ENCODE results near the gene UQCC5.

UQCC5 gene, protein sequence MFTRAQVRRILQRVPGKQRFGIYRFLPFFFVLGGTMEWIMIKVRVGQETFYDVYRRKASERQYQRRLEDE

DNA sequence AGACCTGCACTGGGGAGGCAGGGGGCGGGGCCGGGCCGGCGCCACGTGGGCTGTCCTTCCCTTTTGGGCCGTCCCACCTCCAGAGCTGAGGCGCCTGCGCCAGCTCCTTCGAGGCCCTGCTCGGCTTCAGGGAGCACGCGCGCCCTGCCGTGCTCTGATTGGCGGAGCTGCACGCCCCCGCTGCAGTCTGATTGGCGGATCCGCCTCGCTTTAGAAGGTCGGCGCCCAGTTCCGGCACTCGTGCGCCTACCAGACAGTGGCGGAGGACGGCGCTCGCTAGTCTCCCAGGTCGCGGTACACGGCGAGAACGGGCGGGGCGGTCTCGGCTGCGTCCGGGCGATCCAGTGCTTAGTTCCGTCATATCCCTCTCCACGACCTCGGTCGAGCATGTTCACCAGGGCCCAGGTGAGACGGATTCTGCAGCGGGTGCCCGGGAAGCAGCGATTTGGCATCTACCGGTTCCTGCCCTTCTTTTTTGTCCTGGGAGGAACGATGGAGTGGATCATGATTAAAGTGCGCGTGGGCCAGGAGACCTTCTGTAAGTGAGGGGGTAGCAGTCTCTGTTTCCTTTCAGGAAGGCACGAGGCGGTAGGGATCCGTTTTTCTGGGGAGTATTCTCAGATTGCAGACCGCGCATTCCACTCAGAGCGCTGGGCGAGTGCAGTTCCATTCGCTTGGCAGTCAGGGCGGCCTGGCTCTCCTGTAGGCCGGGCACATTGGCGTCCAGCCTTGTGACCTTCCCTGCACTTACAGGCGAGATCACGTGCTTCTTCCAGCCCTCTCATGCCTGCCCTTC is at the start of gene UQCC5:
Gene UQCC5 (plus strand): TSS at position 237 of the 796 bp plus-strand sequence. CDS start 151 bp downstream, at position 388.
- DNase-seq (ENCODE audit: low spot score): peak; percentile 95

DNA sequence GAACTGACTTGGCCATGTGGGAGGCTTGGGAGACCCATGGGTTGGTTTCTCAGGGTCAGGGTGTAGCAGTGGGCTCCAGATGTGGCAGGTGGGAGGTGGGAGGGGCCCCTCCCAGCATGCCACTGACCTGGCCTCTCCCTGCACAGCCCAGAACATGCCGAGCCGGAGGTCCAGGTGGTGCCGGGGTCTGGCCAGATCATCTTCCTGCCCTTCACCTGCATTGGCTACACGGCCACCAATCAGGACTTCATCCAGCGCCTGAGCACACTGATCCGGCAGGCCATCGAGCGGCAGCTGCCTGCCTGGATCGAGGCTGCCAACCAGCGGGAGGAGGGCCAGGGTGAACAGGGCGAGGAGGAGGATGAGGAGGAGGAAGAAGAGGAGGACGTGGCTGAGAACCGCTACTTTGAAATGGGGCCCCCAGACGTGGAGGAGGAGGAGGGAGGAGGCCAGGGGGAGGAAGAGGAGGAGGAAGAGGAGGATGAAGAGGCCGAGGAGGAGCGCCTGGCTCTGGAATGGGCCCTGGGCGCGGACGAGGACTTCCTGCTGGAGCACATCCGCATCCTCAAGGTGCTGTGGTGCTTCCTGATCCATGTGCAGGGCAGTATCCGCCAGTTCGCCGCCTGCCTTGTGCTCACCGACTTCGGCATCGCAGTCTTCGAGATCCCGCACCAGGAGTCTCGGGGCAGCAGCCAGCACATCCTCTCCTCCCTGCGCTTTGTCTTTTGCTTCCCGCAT is 49.2 kb upstream of the UQCC5 start:
- DNase-seq (ENCODE audit: low spot score): no peak

DNA sequence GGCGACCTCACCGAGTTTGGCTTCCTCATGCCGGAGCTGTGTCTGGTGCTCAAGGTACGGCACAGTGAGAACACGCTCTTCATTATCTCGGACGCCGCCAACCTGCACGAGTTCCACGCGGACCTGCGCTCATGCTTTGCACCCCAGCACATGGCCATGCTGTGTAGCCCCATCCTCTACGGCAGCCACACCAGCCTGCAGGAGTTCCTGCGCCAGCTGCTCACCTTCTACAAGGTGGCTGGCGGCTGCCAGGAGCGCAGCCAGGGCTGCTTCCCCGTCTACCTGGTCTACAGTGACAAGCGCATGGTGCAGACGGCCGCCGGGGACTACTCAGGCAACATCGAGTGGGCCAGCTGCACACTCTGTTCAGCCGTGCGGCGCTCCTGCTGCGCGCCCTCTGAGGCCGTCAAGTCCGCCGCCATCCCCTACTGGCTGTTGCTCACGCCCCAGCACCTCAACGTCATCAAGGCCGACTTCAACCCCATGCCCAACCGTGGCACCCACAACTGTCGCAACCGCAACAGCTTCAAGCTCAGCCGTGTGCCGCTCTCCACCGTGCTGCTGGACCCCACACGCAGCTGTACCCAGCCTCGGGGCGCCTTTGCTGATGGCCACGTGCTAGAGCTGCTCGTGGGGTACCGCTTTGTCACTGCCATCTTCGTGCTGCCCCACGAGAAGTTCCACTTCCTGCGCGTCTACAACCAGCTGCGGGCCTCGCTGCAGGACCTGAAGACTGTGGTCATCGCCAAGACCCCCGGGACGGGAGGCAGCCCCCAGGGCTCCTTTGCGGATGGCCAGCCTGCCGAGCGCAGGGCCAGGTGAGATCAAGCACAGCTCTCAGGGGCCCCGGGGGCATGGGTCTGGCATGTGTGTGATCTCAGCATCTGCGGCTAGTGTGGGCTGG is 48.4 kb upstream of the UQCC5 start:
- no peak for DNase-seq (ENCODE audit: low spot score)

DNA sequence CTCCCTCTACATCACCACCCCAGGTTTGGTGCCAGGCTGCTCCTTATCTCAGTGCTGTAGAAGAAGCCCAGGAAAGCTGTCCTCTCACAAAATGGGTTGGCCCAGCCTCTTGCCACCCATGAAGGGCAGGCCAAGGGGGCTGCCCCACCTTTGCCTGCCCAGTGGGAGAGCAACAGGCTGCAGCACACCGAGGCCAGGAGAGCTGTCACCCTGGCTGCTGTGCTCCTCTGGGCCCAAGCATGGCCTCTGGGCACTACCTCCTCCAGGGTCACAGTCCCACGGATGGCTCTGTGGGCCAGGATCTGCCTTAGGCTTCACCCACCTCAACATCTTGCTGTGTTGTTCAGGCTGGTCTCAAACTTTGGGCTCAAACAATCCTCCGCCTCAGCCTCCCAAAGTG is 47.7 kb upstream of the UQCC5 start:
- DNase-seq (ENCODE audit: low spot score): no peak

DNA sequence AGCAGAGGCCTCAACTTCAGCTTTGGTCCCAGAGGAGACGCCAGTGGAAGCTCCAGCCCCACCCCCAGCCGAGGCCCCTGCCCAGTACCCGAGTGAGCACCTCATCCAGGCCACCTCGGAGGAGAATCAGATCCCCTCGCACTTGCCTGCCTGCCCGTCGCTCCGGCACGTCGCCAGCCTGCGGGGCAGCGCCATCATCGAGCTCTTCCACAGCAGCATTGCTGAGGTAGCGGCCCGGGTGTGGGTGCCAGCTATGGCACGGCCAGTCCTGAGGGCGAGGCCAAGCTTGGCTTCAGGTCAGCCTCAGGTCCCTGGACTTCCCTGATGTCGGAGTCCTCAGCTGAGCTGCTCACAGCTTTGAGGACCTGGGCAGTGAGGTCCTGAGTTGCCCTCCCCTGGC is 47.0 kb upstream of the UQCC5 start:
- no peak for DNase-seq (ENCODE audit: low spot score)

DNA sequence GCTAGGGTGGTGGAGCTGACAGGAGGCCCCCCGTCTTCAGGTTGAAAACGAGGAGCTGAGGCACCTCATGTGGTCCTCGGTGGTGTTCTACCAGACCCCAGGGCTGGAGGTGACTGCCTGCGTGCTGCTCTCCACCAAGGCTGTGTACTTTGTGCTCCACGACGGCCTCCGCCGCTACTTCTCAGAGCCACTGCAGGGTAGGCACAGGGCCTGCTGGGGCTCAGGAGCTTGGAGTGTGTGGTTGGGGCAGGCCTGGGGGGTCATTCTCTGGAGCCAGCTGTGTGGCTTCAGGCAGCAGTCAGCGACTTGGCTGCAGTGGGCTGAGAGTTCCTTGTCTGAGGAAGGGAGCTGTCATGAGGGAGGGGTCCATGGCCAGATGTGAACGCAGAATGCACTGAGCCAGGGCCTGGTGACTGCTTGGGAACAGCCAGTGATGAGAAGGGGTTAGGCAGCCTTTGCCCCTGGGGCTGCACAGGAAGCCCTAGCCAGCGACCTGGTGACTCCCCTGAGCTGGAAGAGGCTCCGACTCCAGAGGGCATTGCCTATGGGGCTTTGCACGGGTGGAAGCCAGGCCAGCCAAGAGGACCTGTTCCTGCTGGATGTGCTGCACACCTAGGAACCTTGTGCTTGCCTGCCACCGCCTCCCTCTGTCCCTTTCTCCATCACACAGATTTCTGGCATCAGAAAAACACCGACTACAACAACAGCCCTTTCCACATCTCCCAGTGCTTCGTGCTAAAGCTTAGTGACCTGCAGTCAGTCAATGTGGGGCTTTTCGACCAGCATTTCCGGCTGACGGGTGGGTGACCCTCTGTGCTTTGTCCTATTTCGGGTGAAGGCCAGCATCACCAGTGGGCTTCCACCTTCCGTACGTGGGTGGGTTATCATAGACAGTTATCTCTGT is 46.1 kb upstream of the UQCC5 start:
- DNase-seq (ENCODE audit: low spot score): no peak

DNA sequence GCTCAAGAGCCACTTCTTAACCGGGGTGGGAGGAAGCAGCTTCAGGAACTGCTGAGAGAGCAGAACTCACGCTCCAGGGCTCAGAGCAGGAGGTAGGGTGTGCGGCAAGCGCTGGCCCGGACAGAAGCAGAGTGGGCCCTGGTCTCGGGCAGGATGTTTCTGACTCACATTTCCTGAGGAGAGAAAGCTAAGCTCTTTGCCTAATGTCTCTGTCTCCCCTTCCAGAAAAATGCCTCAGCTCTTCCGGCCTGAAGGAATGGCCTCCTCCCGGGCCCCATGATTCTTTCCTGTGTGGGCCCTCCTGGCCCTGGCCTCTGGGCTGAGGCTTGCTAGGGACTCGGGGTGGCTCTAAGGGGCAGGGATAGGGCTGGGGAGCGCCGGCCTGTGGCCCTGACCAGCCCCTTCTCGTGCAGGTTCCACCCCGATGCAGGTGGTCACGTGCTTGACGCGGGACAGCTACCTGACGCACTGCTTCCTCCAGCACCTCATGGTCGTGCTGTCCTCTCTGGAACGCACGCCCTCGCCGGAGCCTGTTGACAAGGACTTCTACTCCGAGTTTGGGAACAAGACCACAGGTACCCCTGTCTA is 45.4 kb upstream of the UQCC5 start:
- DNase-seq (ENCODE audit: low spot score): no peak

DNA sequence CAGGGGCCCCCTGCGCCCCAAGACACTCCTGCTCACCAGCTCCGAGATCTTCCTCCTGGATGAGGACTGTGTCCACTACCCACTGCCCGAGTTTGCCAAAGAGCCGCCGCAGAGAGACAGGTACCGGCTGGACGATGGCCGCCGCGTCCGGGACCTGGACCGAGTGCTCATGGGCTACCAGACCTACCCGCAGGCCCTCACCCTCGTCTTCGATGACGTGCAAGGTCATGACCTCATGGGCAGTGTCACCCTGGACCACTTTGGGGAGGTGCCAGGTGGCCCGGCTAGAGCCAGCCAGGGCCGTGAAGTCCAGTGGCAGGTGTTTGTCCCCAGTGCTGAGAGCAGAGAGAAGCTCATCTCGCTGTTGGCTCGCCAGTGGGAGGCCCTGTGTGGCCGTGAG is 44.3 kb upstream of the UQCC5 start:
- DNase-seq (ENCODE audit: low spot score): no peak

DNA sequence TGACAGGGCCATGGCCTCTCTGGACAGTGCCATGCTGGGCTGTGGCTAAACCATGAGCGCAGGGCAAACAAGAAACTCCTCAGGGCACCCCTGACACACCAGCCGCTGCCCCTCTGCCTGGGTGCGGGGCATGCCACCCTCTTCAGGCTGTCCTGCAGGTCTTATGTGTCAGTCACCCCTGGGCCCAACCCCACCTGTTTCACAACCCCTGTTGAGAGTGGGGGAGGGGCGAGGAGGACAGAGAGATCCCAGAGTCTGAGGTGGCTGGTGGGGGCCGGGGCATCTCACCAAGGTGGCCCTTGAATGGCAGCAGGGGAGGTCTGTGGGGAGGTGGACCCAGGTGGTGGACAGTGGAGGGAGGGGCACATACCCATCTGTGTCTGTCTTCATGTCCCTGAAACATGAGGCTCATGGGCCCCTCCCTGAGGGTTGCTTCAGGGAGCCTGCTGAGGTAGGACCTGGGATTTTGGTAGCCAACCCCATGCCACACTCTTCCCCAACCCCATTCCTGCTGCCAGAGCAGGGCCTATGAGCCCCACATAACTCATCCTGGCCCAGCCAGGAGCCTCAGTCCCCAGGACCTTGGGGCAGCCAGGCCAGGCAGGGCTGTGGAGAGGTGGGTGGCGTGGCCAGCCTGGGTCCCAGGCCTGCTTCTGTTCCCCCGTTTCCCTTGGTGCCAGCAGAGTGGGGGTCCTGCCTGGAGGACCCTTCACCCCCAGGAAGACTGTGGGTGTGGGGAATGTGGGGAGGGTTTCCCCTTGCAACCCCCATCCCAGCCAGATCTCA is 43.0 kb upstream of the UQCC5 start:
- DNase-seq (ENCODE audit: low spot score): no peak

DNA sequence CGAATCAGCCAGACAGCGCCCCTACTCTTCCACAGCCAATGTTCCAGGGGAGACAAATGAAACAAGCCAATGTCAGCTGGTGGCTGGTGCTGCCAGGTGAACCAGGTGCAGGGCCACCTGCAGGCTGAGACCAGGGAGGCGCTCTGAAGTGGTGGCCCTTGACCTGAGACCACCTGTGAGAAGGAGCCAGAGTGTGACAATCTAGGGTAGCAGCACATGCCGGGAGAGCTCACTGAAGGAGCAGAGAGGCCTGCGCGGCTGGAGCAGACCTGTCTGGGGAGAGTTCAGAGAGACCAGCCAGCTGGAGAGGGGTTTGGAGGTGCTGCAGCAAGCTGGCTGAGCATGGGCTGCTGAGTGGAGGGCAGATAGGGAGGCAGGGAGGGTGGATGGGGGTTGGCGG is 42.0 kb upstream of the UQCC5 start:
- no peak for DNase-seq (ENCODE audit: low spot score)

DNA sequence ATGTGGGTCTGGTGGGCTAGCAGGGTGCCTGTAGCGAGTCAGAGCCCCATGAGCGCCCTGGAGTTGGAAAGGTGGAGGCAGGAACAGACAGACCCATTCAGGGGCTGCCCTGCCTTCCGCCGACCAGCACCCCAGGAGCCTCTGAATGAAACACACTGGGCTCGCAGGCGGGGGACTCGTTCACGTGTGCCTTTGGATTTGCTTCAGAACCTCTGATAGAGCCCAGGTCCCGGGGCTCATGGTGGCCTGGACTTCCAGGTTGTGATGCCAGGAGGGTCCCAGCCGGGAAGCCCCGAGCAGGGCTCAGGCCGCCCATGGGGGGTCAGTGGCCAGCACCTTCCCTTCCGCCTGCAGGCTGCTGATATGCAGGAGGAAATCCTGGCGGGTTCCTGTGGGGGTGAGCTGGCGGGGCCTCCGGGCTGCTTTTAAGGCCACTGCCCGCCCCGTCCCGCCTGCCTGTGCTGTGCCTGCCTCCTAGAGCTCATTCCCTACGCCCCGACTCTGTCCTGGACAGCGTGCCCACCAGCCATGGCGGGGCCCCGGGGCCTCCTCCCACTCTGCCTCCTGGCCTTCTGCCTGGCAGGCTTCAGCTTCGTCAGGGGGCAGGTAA is 41.4 kb upstream of the UQCC5 start, which contains the start of gene STAB1:
Gene STAB1 (plus strand): TSS at position 453 of the 610 bp plus-strand sequence. CDS start 76 bp downstream, at position 529.
- DNase-seq (ENCODE audit: low spot score): no peak

DNA sequence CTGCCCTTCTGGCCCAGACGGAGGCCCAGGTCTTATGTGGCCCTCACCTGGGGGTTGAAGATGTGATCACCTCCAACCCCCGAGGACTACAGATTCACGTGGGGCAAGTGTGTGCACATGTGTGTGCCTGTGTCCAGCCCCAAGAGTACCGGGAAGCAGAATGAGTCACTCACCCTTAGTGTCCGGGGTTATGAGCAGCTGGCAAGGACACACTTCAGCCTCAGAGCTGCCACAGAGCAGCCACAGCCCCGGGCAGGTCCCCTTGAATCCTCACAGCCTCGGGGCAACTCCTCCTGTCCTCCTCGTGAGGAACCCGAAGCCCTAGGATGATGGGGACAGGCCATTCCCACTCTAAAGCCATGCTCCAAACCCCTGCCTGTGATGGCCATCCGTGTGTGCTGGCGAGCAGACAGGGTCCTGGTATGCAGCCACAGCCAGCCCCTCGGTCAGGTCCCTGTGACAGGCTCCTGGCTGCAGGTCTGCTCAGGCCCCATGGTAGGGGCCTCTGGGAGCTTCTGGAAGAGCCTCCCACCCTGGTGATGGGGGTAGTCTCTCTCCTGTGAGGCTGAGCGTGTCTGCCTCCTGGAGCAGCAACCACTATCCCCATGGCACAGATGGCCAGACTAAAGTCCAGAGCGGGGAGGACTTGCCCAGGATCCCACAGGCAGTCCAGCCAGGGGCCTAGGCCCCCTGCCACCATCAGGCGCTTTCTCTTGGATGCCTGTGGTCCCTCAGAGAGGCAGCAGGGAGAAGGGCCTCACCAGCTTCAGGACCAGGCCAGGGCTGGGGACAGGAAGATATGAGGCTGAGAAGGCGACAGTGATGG is 40.4 kb upstream of the UQCC5 start:
- DNase-seq (ENCODE audit: low spot score): no peak

DNA sequence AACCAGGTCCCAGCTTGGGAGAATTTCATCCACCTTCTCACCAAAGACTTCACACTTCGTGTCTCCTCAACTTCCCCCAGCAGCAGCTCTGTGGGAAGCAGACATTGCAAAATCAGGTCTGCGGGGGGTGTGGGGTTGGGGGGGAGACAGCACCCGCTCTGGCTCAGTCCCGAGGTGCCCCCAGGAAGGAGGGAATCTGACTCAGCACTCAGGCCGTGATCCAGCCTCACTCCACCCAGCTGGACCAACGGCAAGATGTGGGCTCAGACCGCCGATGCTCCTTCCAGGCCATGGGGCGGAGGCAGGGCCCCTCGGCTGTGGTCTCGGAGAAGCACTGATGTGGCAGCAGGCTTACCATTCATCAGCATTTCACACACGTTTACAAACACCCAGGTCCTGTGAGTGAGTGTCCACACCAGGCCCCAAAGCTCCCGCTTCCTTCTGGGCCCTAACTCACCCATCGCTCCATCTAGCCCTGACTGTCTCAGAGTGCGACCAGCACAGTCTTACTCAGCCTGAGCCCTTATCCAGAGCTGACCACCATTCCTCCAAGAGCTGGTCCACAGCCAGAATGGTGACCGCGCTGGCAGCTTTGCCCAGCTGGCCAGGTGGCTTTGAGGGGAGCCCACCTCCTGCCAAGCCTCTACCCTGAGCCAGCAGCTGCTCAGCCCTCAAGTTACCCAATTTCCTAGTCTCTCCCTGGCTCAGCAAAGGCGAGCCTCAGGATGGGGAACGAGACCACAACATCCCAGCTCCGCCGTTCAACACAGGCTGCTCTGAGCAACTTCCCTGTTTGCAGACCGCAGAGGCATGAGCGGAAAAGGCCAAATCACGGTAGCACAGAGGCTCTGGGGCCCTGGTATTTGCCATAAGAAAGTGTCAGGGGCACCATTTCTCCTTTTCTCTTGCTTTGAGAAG is 38.0 kb upstream of the UQCC5 start:
- DNase-seq (ENCODE audit: low spot score): no peak

DNA sequence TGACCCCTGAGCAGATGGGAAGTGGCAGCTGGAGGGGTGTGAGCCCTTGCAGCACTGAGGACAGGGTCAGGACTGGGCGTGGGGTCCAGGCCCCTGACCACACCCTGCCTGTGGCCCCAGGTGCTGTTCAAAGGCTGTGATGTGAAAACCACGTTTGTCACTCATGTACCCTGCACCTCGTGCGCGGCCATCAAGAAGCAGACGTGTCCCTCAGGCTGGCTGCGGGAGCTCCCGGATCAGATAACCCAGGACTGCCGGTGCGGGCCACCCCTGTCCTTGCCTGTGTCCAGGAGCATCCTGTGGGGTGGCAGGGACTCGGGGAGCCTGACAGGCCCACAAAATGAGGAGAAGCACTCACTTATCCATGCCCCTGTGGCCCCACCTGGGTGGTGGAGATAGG is 35.4 kb upstream of the UQCC5 start:
- no peak for DNase-seq (ENCODE audit: low spot score)

DNA sequence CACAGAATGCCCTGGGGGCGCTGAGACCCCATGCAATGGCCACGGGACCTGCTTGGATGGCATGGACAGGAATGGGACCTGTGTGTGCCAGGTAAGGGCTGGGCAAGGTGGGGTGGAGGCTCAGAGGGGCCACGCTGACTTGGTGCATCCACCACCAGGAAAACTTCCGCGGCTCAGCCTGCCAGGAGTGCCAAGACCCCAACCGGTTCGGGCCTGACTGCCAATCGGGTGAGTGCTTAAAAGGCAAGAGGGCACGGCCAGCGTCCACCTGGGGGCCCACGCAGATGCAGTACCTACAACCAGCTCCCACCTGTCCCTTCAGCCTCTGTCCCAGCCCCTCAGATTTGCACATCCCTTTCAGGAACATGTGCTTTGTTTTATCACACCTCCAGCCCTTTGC is 34.4 kb upstream of the UQCC5 start:
- no peak for DNase-seq (ENCODE audit: low spot score)

DNA sequence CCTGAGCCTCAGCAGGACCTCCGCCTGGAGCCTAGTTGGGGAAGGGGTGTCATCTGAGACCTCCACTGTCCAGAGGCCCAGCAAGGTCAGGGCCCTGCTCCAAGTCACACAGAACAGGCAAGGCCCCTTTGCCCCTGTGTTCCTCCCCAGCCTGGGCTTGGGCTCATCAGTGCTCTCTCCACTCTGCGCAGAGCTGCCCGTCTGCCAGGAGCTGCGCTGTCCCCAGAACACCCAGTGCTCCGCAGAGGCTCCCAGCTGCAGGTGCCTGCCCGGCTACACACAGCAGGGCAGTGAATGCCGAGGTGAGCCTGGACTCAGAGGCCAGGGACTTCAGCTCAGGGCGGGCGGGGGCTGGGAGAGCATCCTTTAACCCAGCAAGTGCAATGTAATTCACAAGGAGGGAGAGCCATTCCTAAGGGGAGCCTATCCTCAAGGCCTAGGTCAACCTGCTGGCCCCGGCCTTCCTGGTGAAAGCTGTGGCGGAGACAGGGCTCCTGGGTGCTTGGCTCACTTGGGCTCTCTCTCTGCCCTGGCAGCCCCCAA is 33.5 kb upstream of the UQCC5 start:
- no peak for DNase-seq (ENCODE audit: low spot score)

DNA sequence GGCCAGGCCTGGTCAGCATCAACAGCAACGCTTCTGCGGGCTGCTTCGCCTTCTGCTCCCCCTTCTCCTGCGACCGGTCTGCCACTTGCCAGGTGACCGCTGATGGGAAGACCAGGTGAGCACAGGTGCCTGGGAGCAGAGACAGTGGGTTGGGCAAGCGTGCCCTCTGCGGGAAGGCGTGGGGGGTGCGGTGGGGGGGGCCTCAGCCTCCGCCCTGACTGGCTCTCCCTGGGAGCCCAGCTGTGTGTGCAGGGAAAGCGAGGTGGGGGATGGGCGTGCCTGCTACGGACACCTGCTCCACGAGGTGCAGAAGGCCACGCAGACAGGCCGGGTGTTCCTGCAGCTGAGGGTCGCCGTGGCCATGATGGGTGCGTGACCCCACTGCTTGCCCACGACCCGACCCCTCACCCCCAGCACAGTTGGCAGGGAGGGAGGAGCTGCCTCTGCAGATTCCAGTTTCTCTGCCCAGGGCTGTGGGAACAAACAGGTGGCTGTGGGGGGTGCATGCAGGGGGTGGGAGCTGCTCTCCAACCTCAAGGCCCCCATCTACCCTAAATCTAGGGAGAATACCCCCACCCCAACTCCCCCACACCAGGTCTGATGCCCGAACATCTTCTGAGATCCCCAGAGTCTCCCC is 32.5 kb upstream of the UQCC5 start:
- no peak for DNase-seq (ENCODE audit: low spot score)

Measured in hematopoietic multipotent progenitor cell treated with erythropoietin and hydrocortisone succinate and interleukin-3 and kit ligand, for 17 days (in vitro differentiated cells).